Upper lobe of left lung (tissue), 4 donors: ENCODE results near the gene SLC7A10.

Source experiments
- POLR2A ChIP-seq, 4 donors: fragments of 450-650 bp; IDR thresholded peaks; one replicate each; pipeline ENCODE4 v1.5.1; 2016 to 2017; ENCODE audit warnings: antibody characterized with exemption in 4 of 4, mild to moderate bottlenecking in 2 of 4
- POLR2AphosphoS5 ChIP-seq, 2 donors: sonication (generic); formaldehyde crosslinking; IDR thresholded peaks; one replicate each; pipeline ENCODE4 v1.5.1; 2017; ENCODE audit warnings: antibody characterized with exemption in 2 of 2
- TF ChIP-seq, protein P1 (sequence below), 6 experiments: fragments of 450-650 bp in 4 of 6; fragments of 200-600 bp in 2 of 6; sonication (generic) in 2 of 6; IDR thresholded peaks; one replicate each; pipeline ENCODE4 v1.5.1; 2016 to 2019; ENCODE audit warnings: antibody characterized with exemption in 6 of 6

DNA sequence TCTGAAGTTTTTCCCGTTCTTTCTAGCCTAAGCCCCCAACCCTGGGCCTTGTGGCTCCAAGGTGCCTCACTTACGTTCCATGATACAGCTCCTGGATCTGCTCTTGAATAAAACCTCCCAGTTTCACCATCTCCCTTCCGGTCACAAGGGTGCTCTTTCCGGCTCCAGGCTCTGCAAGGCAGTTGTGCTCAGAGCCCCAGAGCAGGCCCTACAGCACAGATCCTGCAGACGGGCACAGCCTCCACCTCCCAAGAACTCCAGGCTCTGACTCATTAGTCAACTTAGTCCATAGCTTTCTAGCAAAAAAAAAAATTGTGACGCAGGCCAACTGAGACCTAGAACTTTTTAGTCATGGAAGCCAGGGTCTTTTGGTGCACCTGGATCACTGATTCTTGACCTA lies 33.9 kb upstream of the SLC7A10 start:
- TF ChIP-seq, protein P1, sequence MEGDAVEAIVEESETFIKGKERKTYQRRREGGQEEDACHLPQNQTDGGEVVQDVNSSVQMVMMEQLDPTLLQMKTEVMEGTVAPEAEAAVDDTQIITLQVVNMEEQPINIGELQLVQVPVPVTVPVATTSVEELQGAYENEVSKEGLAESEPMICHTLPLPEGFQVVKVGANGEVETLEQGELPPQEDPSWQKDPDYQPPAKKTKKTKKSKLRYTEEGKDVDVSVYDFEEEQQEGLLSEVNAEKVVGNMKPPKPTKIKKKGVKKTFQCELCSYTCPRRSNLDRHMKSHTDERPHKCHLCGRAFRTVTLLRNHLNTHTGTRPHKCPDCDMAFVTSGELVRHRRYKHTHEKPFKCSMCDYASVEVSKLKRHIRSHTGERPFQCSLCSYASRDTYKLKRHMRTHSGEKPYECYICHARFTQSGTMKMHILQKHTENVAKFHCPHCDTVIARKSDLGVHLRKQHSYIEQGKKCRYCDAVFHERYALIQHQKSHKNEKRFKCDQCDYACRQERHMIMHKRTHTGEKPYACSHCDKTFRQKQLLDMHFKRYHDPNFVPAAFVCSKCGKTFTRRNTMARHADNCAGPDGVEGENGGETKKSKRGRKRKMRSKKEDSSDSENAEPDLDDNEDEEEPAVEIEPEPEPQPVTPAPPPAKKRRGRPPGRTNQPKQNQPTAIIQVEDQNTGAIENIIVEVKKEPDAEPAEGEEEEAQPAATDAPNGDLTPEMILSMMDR (IDR thresholded peaks at IDR 0.05), result no peak
- TF ChIP-seq POLR2AphosphoS5 (IDR thresholded peaks at IDR 0.05) (no peak), POLR2A (IDR thresholded peaks at IDR 0.05) (peak in 1 of 4 donors; percentile 48)
